A549 (cell line): Measurements from ENCODE around the gene WDHD1.

Source experiments
- CBX8 ChIP-seq: fragments of 200-600 bp; sonication (generic); IDR thresholded peaks from 2 replicates; pipeline ENCODE4 v1.6.1; 2016
- CHD2 ChIP-seq: fragments of 150-350 bp; IDR thresholded peaks from 2 replicates; pipeline ENCODE4 v1.6.1; 2014; ENCODE audit warnings: low read length; ENCODE audit not compliant: partially characterized antibody
- HDAC2 ChIP-seq: fragments of 200-600 bp; sonication (generic); IDR thresholded peaks from 2 replicates; pipeline ENCODE4 v1.6.1; 2016
- NFE2L2 ChIP-seq: fragments of 150-350 bp; conservative IDR thresholded peaks from 2 replicates; pipeline ENCODE4 v1.6.1; 2014; ENCODE audit warnings: low read length
- POLR2A ChIP-seq: IDR thresholded peaks from 2 replicates; pipeline ENCODE4 v1.6.1; 2012; ENCODE audit warnings: mild to moderate bottlenecking, low read length
- POLR2AphosphoS2 ChIP-seq: conservative IDR thresholded peaks from 2 replicates; pipeline ENCODE4 v1.6.1; 2012; ENCODE audit warnings: low read length, improper control_type of control experiment, inconsistent platforms
- REST ChIP-seq: fragments of 200-600 bp; sonication (generic); IDR thresholded peaks from 2 replicates; pipeline ENCODE4 v1.6.1; 2016; ENCODE audit warnings: antibody characterized with exemption, mild to moderate bottlenecking, moderate library complexity
- TF ChIP-seq, protein P1 (sequence below): fragments of >200 bp; sonication (Bioruptor Twin); formaldehyde crosslinking; IDR thresholded peaks from 3 replicates; pipeline ENCODE4 v1.6.1; 2016

- TF ChIP-seq NFE2L2 (no peak), REST (no peak), CHD2 (no peak), POLR2A (no peak), HDAC2 (no peak), CBX8 (no peak), POLR2AphosphoS2 (no peak)
- TF ChIP-seq, protein P1, sequence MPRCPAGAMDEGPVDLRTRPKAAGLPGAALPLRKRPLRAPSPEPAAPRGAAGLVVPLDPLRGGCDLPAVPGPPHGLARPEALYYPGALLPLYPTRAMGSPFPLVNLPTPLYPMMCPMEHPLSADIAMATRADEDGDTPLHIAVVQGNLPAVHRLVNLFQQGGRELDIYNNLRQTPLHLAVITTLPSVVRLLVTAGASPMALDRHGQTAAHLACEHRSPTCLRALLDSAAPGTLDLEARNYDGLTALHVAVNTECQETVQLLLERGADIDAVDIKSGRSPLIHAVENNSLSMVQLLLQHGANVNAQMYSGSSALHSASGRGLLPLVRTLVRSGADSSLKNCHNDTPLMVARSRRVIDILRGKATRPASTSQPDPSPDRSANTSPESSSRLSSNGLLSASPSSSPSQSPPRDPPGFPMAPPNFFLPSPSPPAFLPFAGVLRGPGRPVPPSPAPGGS = no peak
Observed at GRCh38 chr14:54889919-54890318, 137.0 kb downstream of the WDHD1 start.
